NCI-H2107 treated with DMSO at 0.1 percent for 48 hours (cell line): ENCODE measurements around the gene ZNF511.
"Not testable (repeated sequence)": the region's sequence is repeated elsewhere in the genome, so short reads cannot be mapped to it uniquely, and the experiment has no call there.

Experiments
- DNase-seq: peaks from one replicate; lab custom pipeline; 2025; ENCODE audit not compliant: unreplicated experiment; lab: John Stamatoyannopoulos, UW

Gene ZNF511, protein sequence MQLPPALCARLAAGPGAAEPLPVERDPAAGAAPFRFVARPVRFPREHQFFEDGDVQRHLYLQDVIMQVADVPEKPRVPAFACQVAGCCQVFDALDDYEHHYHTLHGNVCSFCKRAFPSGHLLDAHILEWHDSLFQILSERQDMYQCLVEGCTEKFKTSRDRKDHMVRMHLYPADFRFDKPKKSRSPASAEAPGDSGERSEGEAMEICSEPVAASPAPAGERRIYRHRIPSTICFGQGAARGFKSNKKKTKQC

DNA sequence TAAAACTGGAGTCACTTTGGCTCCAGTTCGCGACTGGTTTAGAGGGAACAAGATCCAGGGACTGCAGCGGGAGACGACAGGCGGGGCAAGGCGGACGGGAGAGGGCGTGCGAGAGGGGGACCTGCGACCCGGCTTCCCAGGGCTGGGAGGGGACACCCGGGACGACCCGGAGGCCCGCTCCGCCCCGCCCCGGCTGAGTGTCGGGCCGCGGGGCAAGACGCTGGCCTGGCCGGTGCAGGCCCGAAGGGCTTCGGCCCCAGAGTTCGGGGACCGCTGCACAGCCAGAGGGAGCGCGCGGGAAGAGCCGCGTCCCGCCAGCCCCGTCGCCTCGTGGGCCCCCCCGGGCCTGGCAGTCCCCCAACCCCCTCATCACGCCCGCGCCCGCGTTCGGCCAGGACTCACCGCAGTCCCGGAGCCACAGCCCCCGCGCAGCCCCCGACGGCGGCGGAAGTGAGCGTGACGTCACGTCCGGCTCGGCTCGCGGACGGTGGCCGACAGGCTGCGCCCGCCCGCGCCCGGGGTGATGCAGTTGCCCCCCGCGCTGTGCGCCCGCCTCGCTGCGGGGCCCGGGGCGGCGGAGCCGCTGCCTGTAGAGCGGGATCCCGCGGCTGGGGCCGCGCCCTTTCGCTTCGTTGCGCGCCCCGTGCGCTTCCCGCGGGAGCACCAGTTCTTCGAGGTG, at the start of gene ZNF511, which contains the start of gene TUBGCP2:
Gene ZNF511, plus strand, starts transcription at position 494 of the 679 bp plus-strand sequence. Its CDS starts 30 bp downstream, at position 524.
Gene TUBGCP2, minus strand, starts transcription at position 452 of the 679 bp plus-strand sequence. CDS start 5,931 bp downstream, outside the sequence.
- no peak for DNase-seq

DNA sequence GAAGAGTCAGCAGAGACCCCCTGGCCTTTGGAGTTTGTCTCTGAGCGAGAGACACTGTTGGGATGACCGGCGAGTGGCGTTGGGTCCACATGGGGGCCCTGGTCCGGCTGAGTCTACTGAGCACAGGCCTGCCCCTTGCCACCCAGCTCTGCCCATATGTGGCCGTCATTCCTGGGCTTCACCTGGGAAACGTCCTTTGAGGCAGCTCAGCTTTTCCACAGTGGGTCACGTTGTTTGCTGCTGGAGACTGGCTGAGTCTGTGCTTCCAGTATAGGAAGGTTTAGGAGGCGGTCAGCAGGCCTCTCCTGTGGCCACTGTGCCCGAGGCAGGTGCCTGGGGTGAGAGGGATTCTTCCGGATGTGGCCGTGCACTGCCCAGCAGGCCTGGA, 49.1 kb upstream of the ZNF511 start:
- DNase-seq = no peak

DNA sequence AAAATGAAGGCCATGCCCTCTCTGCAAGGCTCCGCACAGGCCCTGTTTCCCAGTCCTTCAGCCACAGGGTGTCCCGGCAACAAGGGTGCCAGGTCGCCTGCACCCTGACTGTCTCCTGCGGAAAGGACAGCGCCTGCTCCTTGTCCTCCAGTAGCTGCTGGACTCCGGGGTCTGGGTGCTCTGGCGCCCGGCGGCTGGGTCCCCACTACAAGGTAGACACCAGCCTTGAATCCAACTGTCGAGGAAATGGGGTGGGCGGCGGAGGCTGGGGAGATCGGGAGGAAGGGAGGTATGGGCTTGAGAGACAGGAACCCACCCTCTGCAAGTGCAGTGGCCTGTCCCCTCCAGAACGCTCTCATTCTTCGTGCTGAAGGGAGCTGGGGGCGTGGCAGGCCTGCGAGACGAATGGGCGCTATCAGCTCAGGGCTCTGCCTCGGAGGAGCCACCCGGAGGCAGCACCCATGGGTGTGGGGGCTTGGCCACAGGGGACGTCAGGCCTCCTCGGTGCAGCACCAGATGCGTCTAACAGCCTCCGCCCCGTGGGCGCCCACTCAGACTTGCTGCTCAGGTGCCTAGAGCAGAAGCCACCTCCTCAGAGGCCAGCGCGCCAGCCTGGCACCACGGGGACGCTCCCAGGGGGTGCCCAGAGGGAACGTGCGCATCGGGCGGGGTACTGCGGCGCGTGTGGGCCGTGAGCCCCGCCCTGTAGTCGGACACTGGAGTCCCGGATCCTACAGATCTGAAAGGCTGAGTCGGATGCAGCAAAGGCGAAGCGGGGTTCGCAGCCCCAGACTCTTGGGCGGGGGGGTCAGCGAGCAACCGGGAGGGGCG, 47.6 kb upstream of the ZNF511 start:
- DNase-seq = no peak

DNA sequence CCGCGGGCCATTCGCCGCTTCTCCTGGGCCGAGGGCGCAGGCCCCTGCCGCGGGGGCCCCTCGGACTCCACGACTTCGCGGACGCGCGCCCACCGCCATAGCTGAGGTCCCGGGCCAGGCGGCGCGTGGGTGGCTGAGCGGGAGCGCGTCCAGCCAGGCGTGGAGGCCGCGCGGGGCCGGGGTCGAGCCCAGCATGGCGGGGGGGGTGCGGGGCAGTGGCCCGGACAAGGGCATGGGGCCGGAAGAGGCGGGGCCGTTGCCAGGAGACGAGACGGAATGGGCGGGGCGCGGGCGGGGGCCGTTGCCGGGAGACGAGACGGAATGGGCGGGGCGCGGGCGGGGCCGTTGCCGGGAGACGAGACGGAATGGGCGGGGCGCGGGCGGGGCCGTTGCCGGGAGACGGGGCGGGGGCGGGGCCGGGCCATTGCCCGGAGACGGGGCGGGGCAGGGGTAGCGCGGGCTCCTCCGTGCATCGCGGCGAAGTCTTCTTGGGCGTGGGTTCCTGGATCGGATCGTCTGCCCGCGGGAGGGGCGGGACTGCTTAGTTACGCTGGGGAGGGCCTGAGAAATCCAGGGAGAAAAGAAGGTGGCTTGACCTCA, 46.9 kb upstream of the ZNF511 start:
- no peak for DNase-seq

DNA sequence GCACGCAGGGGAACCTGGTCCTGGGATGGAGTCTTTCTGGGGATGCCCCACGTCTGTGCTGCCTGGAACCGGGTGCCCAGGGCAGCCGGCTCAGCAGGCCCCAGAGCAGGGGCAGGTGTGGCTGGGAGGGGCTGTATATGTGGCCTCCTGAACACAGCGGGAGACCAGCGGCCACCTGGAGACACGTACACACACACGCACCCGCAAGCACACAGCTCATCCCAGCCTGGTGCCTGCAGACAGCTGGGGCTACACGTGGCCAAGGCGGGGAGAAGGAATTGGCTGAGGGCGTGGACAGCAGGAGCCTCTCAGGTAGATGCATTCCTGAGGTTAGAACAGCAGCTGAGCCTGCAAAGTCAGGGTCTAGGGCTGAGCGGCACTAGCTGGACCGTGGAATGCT, 46.0 kb upstream of the ZNF511 start:
- DNase-seq = peak; percentile 10

DNA sequence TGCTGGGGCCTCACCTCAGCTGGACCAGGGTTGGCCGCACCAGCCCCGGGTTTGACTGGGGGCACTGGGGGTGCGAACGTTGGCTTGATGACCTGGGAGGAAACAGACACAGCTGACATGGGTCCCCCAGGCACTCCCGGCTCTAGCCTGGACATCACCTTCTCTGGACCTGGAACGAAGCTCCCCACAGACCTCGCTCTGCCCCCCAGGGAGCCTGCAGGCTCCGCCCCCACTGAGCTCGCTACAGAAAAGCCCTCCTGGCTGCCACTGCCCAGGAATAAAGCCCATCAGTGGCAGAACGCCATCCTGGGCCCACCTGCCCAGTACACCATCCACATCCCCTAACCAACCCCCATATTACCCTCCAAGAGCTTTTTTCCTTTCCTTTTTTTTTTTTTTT, 45.0 kb upstream of the ZNF511 start:
- DNase-seq = no peak

DNA sequence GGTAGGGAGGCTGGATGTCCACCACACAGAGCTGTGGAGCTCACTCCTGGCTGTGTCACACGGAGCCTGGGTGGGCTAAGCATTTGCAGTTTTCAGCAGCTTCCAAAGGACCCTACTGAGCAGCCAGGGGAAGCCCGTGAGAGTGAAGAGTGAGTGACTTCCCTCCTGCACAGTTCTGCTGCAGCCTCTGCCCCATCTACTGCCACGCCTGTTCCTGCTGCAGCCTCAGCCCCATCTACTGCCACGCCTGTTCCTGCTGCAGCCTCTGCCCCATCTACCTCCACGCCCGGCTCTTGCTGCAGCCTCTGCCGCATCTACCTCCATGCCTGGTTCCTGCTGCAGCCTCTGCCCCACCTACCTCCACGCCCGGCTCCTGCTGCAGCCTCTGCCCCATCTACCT, 44.3 kb upstream of the ZNF511 start:
- DNase-seq = no peak

DNA sequence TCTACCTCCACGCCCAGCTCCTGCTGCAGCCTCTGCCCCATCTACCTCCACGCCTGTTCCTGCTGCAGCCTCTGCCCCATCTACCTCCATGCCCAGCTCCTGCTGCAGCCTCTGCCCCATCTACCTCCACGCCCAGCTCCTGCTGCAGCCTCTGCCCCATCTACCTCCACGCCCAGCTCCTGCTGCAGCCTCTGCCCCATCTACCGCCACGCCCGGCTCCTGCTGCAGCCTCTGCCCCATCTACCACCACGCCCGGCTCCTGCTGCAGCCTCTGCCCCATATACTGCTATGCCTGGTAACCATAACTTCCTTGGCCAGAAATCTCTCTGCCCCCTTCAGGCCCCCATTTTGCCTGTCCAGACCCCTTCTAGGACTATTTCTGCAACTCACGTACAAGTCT, 43.7 kb upstream of the ZNF511 start:
- DNase-seq = not testable (repeated sequence)

DNA sequence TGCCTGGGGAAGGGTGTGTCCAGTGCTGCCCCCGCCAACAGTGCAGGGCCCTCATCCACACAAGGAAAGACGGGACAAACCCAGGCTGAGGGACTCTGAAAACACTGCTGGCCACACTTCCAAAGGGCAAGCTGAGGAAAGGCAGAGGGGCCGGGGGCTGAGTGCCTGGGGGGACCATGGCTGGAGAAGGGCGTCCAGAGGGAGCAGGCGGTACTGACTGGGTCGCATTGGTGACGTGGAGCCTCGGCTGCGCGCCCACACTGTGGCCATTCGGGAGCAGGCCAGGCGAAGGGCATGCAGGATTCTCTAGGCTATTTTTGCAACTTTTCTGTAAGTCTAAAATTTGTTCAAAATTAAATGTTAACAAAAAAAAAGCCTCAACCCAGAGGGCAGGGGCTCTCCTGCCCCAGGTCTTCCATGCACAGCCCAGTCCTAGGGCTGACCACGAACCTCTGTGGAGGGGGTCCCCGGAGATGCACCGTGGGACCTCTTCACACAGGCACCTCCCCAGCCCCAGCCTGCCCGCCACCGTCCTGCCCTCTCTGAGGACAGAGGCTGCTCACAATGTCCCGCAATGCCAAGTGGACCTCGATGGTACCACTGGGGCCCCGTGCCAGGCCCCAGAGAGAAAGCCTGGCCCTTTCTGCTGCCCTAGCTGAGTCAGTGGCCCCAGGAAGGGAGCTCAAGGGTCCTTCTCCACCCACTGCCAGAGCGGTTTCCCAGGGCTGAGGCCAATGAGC, 42.5 kb upstream of the ZNF511 start:
- DNase-seq = no peak

DNA sequence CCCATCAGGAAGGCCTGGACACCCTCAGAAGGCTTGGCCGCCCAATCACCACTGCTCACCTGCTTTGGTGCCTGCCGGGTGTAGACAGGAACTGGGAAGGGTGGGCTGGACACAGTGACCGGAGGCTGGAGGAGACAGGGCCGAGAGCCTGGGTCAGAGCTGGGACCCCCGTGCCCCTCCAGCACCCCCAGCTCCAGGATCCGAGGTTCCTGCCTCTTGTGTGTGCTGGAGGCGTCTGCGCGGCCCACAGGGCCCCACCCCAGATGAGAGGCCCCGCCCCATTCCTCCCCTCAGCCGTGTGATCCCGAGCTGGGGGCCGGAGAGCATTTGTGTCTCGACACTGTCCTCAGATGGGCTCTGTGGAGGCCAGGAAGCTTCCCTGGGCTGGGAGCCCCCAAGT, 41.4 kb upstream of the ZNF511 start:
- DNase-seq = no peak

DNA sequence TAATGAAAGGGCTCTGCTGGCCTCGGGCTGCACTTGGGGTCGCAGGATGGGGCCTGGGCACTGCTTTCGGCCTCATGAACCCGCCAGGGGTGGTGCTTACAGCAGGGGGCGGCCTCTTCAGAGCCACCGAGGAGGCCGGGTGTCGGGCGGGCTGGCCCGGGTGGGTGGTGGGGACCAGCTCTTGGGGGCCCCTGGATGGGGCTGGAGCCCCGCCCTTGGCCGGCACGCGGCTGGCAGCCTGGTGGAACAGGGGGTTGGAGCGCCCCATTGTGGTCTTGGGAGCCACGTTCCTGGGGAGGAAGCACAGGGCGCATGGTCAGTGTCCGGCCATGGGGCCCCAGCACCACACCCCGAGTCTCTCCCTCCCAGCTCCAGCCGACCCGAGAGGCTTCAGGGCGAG, 40.9 kb upstream of the ZNF511 start:
- no peak for DNase-seq

DNA sequence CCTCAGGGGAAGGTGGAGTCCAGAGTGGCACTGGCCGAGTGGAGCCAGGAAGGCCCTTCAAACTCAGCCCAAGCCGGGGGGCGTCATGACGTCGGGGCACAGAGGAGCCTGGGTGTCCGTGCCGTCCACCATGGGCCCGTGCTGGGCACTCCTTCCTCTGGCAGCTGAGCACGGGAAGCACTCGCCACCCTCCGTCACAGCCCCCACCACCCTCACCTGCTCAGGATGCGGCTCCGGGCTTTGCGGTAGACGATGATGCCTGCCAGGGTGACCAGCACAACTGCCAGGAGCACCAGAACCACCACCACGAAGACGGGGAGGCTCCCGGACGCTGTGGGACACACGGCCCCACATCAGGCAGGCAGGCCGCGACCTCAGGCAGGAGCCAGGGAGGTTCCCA, 40.2 kb upstream of the ZNF511 start:
- no peak for DNase-seq

DNA sequence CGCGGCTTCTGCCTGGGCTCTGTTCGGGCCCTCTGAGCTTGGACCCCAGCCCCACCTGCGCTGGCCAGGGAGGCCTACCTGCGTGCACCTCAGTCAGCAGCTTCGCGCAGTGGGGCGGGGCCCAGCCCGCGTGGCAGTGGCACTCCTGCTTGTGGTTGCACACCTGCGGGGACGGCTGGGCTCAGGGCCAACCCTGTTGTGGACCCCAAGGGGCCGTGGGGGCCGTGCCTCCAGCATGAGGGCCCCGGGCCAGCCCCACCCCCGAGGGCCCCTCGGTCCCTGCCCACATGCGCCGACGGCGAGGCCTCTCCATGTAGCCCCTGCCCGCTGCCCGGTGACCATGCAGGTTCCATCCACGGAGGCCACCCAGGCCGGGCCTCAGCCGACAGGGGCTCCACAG, 39.3 kb upstream of the ZNF511 start:
- DNase-seq = no peak

DNA sequence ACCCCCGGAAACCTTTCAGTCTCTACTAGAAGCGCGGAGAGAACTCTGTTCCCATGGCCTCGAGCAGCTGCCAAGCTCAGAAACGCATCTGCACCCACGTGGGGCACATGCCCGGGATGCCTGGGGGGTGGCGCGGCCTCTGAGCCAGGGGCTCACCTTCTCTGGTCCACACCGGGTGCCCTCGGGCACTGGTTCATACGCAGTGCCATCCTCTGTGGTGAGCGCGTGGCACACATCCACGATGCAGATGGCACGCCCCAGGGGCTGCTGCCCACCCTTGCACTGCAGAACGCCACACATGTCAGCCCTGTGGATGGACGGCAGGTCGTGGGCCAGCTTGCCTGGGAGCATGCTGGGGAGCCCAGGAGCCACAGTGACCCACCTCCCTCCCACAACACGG, 38.5 kb upstream of the ZNF511 start:
- no peak for DNase-seq

DNA sequence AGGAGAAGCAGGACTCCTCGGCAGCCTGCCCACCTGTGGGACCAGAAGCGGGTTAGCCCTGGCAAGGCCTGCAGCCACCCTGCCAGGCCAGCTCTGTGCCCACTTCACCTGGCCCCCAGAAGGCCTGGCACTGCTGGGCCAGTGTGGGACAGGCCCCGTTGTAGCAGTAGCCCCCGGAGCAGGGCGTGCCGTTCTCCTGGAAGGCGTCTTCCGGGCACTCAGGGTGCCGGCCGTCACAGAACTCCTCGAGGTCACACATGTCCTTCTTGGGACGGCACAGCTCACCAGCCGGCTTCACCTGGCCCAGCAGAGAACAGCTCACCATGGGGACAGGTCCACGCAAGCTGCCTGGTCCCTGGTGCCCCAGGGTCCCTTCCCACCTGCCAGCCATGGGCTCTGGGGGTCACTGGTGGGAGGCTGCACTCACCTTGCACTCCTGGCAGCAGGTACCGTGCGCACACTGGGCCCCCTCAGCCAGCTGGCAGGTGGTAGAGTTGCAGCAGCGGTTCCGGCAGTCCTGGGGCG, 37.9 kb upstream of the ZNF511 start:
- DNase-seq = no peak

DNA sequence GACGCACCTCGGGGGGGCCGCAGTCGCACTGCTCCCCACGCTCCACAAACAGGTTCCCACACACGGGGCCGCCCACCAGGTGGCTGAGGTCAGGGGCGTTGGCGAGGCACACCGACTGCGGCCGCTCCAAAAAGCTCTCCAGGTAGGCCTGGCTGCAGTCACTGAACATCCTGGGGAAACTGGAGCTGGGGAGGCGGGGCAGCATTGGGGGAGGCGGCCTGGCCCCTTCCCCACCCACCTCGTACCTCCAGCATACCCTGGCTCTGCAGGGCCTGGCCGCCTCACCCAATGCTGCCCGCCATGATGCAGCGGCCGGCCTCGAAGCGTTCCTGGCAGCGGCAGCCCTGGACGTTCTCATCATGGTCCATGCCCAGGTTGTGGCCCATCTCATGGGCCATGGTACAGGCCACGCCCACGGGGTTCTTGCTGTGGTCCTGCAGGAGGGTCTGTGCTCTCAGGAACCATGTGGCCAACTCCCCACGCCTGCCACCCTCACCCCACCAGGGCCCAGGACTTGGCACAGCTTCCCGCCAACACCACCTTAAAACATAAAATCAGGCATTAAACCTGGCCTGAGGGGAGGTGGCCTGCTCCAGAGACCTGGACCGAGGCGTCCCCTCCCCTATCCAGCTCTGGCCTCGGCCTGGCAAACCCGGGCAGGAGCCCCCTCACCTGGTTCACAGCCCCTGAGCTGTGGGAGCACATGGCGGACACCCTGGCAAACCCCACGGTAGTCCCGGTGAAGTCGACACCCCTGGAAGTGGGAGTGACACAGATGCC, 37.0 kb upstream of the ZNF511 start:
- no peak for DNase-seq

DNA sequence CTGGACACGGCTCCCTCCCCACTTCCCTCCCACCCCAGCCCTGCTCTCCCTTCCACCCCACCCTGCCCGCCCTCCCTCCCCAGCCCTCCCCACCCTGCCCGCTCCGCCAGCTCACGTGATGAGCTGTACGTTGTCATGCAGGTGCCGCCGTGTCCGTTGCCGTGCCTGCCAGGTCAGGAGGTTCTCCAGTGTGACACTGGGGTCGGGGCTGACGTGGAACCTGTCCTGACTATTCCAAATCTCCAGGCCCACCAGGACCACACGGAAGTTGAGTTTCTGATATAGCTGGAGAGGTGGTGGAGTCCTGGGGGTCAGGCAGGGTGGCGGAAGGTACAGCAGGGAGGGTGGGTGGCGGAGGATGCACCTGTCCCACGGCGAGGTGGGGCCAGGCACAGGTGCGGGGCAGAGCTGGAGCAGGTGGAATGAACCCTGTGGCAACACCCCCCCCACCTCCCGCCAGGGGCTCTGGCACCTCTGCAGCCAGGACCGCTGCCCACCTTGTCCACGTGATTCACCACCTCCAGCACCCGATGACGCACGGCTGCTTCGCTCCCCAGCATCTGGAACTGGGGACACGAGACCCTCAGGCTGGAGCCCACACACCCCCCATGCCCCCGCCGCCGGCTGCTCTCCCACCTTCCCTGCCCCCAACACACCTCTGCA, 36.3 kb upstream of the ZNF511 start:
- no peak for DNase-seq

DNA sequence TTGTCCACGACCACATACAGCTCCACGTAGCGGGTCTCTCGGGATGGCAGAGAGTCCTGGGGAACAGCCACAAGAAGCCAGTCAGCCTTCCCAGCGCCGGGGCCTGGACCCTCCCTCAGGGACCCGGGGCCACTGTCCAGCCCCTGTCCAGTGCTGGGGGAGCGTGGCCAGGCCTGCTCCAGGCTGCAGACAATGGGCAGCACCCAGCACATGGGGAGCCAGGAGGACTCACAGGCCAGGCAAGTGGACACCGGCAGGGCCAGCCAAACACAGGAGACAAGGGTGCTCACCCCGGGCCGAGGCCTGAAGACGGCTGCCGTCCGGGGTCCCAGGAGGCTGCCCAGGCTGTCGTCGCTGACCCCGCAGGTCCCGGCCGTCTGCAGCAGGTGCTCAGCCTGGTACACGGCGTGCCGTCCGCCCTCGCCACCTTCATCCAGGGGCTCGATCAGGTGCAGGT, 35.7 kb upstream of the ZNF511 start:
- DNase-seq = no peak

DNA sequence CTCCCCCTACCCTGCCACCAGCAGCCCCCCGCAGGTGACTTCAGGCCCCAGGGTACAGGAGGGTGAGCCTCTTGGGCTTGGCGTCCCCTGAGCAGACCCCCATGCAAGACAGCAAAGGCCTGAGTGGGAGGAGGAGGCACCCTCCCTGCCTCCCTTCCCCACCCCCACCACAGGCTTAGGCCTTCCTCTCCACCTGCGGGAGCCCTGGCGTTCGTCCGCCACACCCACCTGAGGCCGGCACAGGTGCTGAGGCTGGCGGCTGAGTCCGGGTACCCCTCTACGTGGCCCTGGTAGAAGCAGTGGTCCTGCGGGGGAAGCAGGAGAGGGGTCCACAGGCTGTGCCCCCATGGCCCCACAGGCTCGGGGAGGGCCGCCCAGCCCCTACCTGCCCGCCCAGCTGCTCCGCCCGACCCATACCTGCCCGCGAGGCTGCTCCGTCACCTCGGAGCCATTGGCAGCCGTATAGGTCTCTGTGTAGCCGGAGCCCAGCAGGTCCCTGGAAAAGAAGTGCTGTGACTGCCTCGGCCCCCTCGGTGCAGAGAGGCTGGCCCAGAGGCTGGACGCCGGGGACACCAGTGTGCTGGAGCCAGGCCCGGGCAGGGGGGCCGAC, 35.1 kb upstream of the ZNF511 start:
- DNase-seq = no peak
